Keratinocyte (primary cell): ENCODE results near the gene PRUNE1.

Experiments used
- EZH2 ChIP-seq: IDR thresholded peaks from one replicate; pipeline ENCODE4 v1.6.1; 2012; ENCODE audit warnings: inconsistent platforms, mild to moderate bottlenecking, low read length, moderate library complexity
- TF ChIP-seq, protein P1 (sequence below), 3 experiments: IDR thresholded peaks in 1 of 3; conservative IDR thresholded peaks in 1 of 3; optimal IDR thresholded peaks in 1 of 3; 2 replicates in 2 of 3; 3 replicates in 1 of 3; pipeline versions ENCODE3 to v1.5.1; 2011; ENCODE audit warnings: low read length in 3 of 3, mild to moderate bottlenecking in 3 of 3, moderate library complexity in 2 of 3, control low read depth in 1 of 3, inconsistent platforms in 1 of 3; ENCODE audit not compliant: insufficient read depth in 2 of 3; ENCODE audit errors: extremely low read depth in 1 of 3

DNA sequence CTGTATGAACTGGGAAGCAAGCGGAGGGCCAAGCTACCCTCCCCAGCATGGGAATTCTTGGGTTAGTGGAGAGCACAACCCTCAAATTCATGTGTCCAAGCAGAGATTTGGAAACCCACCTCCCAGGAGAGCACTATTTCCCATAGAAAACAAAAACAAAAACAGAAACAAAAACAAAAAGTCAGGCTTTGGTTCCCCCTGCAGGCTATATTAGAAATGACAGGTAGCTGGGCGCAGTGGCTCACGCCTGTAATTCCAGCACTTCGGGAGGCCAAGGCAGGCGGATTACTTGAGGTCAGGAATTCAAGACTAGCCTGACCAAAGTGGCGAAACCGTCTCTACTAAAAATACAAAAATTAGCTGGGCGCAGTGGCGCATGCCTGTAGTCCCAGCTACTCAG is 12.4 kb upstream of the PRUNE1 start:
- TF ChIP-seq, protein P1, sequence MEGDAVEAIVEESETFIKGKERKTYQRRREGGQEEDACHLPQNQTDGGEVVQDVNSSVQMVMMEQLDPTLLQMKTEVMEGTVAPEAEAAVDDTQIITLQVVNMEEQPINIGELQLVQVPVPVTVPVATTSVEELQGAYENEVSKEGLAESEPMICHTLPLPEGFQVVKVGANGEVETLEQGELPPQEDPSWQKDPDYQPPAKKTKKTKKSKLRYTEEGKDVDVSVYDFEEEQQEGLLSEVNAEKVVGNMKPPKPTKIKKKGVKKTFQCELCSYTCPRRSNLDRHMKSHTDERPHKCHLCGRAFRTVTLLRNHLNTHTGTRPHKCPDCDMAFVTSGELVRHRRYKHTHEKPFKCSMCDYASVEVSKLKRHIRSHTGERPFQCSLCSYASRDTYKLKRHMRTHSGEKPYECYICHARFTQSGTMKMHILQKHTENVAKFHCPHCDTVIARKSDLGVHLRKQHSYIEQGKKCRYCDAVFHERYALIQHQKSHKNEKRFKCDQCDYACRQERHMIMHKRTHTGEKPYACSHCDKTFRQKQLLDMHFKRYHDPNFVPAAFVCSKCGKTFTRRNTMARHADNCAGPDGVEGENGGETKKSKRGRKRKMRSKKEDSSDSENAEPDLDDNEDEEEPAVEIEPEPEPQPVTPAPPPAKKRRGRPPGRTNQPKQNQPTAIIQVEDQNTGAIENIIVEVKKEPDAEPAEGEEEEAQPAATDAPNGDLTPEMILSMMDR (optimal IDR thresholded peaks at IDR 0.05 in 1 of 3, IDR thresholded peaks at IDR 0.05 in 1 of 3, conservative IDR thresholded peaks at IDR 0.05 in 1 of 3; ENCODE audit: extremely low read depth in 1 of 3, insufficient read depth in 2 of 3, low read length in 3 of 3) = peak; percentile 42 to 66 (median 54)
- no peak for TF ChIP-seq EZH2
